Ovary (tissue), 3 donors: ENCODE measurements around the gene CIROP.

Source experiments
- EP300 ChIP-seq: sonication (generic); formaldehyde crosslinking; IDR thresholded peaks from one replicate; pipeline ENCODE4 v1.6.1; 2017; ENCODE audit warnings: antibody characterized with exemption
- POLR2A ChIP-seq: fragments of 450-650 bp; IDR thresholded peaks from one replicate; pipeline ENCODE4 v1.6.1; 2017; ENCODE audit warnings: antibody characterized with exemption, mild to moderate bottlenecking, moderate library complexity
- TF ChIP-seq, protein P1 (sequence below), 3 donors: fragments of 450-650 bp in 2 of 3; fragments of 200-600 bp in 1 of 3; IDR thresholded peaks; one replicate each; pipeline versions ENCODE4 v1.5.1 to v1.8.0; 2016 to 2022; ENCODE audit warnings: antibody characterized with exemption in 3 of 3, mild to moderate bottlenecking in 1 of 3
- donor health status: DM: no; HTN: no; CAD: no.

DNA sequence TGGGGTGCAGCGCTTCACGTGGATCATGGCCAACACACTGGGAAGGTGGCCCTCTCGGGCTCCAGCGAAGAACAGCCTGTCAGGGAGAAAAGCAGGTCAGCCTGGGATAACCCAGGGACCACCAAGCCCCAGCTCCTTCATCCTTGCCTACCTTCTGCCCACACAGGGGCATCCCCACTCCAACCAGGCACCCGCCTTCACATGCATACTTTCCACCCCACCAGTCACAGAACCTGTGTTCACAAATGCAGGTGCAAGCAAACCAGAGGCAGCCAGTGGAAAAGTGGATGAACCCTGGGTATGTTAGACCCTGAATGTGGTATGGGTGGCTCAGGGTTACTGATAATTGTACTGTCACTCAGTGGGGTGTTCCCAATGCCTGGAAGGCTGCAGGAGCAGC lies 26.7 kb upstream of the CIROP start:
- TF ChIP-seq, protein P1, sequence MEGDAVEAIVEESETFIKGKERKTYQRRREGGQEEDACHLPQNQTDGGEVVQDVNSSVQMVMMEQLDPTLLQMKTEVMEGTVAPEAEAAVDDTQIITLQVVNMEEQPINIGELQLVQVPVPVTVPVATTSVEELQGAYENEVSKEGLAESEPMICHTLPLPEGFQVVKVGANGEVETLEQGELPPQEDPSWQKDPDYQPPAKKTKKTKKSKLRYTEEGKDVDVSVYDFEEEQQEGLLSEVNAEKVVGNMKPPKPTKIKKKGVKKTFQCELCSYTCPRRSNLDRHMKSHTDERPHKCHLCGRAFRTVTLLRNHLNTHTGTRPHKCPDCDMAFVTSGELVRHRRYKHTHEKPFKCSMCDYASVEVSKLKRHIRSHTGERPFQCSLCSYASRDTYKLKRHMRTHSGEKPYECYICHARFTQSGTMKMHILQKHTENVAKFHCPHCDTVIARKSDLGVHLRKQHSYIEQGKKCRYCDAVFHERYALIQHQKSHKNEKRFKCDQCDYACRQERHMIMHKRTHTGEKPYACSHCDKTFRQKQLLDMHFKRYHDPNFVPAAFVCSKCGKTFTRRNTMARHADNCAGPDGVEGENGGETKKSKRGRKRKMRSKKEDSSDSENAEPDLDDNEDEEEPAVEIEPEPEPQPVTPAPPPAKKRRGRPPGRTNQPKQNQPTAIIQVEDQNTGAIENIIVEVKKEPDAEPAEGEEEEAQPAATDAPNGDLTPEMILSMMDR (IDR thresholded peaks at IDR 0.05) = no peak
- TF ChIP-seq POLR2A (no peak), EP300 (no peak)
